ENCODE measurements around the gene DSCAM. TPM values are rescaled to one million over a fixed set of nuclear protein-coding genes. Genes with fewer than 3 reads are reported as not detected.
"Not testable (repeated sequence)": the region's sequence is repeated elsewhere in the genome, so short reads cannot be mapped to it uniquely, and the experiment has no call there.

Gene DSCAM
- total RNA-seq, 1 donor from 2014 or later, result not detected

GRCh38 chr21:40320718-40321117 is 526.2 kb downstream of the DSCAM start:
- not testable (repeated sequence) for DNase-seq (ENCODE audit: low spot score)

DNA sequence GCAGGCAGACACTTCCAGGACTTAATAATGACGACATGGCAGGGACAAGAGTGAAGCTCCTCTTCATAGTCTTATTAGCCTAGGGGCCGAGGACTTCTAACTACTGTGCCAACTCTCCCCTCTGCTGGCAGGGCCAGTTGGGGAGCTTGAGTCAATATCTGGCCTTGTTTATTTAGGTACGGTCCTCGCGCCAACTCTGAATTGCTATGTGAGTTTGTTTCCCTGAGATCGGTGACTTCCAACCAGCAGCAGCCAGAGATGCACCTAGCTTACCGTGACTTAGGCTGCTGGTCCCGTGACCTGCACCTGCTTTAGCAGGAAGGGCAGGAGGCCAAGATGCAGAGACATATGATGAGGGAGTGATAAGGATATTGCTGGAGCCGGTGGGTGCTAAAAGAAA is 528.6 kb downstream of the DSCAM start:
- no peak for DNase-seq (ENCODE audit: low spot score)

DNA sequence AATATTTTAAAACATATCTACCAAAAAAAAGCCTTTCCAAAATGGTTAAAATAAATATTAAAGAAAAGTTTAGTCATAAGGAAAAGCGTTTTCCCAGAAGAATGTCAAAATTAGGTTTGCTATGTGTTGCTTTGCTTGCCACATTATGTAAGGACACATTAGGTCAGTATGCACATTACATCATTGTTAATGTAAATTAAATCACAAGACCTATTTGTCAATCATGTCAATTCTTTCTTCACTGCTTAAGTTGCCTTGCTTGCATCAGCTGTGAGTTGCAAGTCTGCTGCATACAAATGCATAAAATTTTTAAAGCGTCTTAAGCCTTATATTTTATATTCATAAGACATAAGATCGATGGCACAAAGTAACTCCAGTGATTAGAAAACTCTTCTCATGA is 530.9 kb downstream of the DSCAM start:
- DNase-seq (ENCODE audit: low spot score), result no peak

DNA sequence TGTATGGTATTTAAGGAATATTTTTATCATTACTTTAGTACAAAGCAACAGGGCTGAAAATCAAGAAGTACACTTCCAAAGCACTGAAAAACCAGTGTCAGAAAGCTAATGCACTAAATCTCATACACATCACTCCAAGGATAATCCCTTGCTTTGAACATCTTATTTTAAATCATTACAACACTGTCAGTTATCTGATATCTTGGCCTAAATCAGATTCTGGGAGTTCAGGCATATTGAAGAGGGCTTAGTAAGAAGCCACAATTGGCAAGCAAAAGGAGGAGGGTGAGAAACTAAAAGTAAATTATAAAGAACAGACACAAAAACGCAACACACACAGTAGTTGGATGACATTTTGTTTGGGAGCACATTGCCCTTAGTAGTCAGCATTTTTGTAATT is 531.3 kb downstream of the DSCAM start:
- DNase-seq (ENCODE audit: low spot score), result no peak

DNA sequence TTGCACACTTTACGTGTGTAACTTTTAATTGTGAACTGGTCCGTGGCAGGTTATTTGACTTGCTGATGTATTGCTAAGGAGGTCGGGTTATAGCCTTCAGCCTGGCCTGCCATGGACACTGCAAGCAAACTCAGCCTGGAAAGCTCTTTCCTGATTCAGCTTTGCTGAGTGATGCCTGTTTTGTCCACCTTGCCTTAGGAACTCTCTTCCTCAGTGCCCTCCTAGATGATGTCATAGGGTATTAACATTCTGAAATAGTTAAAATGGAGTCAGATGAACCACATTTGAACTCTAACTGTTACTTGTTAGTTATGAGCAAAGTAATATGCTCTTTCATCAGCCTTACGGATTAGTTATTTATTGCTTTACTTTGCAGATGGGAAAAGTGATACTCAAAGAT is 533.7 kb downstream of the DSCAM start:
- no peak for DNase-seq (ENCODE audit: low spot score)

DNA sequence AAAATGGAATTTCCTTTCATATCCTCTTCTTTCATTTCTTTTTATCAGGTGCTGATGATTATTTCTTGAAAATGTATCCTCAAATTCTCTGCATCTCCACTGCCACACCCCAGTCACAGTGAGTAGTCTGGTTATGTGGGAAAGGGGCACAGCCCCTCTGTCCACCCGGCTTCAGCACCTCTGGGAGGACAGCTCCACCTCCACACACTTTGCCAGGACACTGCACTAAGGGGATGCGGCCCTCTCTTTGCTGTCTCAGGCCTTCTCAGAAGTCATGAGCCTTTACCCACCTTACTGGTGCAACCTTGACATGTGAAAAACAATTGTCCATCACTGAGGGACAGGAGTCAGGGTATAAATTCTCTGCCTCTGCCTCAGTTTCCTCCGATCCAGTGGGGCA is 546.7 kb downstream of the DSCAM start:
- no peak for DNase-seq (ENCODE audit: low spot score)

GRCh38 chr21:40299451-40299850 is 547.5 kb downstream of the DSCAM start:
- no peak for DNase-seq (ENCODE audit: low spot score)

DNA sequence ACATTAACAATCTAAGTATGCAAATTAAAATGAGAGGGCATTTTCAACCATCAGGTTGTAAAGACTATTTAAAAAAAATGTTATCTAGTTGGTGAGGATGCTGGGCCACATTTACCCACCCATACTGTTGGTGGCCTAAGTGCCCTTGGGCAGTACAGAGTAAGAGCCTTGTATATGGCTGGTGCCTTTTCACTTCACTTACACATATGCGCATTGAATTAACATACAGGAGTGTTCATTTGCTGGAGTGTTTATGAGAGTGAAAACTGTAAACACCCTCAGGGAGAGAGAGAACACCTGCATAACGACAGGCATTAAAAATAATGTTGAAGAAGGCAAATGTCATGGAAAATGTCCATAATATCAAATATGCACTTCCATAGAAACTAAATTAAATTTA is 552.6 kb downstream of the DSCAM start:
- DNase-seq (ENCODE audit: low spot score), result no peak

GRCh38 chr21:40291560-40291959 is 555.4 kb downstream of the DSCAM start:
- no peak for DNase-seq (ENCODE audit: low spot score)

GRCh38 chr21:40284409-40284808 is 562.5 kb downstream of the DSCAM start:
- no peak for DNase-seq (ENCODE audit: low spot score)

DNA sequence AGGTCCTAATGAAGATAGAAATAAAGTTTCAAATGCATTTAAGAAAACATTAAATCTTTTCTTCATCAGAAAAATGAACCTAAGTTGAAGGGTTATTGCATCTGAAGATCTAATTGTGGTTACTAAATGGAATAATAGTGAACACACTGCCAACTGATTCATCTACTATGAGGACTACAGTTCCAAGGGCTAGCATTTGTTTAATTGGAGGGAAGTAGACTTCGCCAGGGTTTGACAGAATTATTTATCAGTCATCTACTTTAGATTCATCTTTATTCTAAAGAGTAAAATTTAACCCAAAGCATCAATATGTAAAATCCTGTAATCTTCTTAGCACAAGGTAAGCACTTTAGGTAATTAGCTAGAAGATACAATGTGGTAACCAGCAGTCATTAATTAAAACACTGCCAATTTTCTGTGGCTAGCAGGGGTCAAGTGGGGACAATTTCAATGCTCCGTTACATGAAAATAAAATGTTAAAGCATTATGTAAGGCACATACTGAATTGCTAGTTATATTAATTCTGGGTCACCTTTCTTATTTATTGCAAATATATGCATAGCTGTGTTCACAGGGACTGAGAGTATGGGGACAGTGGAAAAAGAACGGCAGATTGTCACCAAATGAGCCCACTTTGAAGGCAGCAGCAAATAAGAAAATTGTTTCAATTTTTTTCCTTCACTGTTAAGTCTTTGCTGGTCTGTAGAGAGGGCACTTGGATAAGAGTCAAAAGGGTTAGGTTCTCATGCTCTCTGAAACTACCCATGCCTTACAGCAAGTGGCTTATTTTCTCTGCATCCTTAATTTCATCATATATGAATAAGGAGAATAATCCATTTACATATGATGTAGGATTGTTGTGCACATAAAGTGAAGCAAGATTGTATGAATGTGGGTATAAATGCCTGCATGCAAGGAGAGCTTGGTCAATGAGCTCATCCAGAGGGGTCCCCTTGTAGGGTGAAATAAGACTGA is 563.8 kb downstream of the DSCAM start:
- DNase-seq (ENCODE audit: low spot score), result no peak

DNA sequence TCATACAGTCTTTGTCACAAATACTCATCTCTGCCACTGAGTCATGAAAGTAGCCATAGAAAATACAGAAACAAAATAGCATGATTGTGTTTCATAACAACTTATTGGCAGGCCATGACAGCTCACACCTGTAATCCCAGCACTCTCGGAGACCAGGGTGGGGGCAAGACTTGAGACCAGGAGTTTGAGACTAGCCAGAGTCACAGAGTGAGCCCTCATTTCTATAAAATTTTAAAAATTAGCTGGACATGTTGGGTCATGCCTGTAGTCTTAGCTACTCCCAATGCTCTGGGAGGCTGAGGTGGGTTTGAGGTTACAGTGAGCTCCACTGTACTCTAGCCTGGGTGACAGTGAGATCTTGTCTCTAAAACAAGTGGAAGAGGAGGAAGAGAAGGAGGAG is 568.6 kb downstream of the DSCAM start:
- DNase-seq (ENCODE audit: low spot score), result no peak

DNA sequence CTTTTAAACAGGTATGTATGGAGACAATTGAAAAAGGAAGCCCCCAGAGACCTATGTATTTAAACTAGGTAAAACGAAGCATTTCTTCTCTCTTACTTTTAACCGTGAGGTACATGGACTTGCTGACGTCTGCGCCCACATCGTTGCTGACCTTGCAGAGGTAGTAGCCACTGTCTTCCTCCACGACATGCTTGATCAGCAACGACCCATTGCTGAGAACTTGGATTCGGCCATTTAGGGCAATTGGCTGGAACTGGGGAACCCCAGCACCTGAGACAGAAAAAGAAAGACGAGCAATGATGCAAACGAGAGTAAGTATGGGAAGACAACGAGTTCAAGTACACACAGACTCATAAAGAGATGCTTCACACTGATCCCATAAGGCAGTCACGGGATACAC is 571.0 kb downstream of the DSCAM start:
- DNase-seq (ENCODE audit: low spot score), result no peak

GRCh38 chr21:40272037-40272436 is 574.9 kb downstream of the DSCAM start:
- DNase-seq (ENCODE audit: low spot score), result no peak

DNA sequence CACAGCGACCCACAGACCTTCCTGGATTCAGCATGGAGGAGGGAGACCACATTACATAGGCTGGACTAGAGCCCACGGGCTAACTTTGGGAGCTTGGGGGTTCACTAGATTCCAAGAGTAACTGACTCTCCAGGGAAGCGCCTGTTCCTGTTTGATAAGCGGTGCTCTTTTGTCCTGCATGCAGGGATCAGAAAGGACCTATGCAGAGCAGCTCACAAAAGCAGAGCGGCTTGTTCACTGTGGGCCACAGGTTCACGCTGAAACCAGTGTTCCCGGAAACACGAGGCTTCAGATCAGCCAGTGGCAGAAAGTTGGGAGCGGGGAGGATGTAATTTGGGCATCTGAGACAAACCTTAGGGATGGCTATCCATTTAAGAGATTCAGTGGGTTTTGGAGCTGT is 575.8 kb downstream of the DSCAM start:
- no peak for DNase-seq (ENCODE audit: low spot score)

DNA sequence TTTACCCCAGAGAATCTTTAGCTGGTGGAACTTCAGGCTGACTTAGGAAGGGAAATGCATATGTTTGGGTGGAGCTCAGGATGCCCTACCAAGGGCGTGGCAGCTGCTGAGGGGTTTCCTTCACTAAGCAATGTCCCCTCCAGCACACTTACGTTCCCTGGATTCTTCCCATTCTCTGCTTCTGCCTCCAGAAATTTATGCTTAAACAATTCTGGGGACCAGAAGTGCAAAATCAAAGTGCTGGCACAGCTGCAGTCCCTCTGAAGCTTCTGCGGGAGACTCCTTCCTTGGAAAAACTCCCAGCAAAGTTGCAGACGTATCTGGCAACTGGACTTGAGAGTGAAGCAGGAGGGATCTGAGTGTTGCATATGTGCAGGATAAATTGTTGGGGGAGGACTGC is 576.9 kb downstream of the DSCAM start:
- DNase-seq (ENCODE audit: low spot score), result no peak

- DNase-seq (ENCODE audit: low spot score), result no peak
Measured at GRCh38 chr21:40269239-40269638, 577.7 kb downstream of the DSCAM start.

DNA sequence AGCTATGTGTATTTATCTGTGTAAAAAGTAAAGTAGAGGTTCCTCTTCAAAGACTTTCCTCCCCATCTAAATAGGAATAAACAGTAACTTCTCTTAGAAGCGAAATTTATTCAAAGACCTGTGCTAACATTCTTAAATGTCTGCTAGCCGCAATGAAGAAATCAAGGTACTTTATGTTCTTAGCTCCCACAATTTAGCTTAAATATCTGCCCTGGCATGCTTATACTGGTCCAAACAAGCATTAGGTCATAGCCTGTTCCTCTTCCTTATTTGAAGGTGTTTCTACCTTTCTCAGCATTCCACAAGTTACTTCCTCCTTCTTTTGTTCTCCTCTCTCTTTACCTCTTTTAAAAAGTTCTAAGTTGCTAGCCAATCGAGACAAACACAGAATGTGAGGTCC is 588.5 kb downstream of the DSCAM start:
- DNase-seq (ENCODE audit: low spot score), result not testable (repeated sequence)

- no peak for DNase-seq (ENCODE audit: low spot score)
Measured at GRCh38 chr21:40257342-40257741, 589.6 kb downstream of the DSCAM start.

DNA sequence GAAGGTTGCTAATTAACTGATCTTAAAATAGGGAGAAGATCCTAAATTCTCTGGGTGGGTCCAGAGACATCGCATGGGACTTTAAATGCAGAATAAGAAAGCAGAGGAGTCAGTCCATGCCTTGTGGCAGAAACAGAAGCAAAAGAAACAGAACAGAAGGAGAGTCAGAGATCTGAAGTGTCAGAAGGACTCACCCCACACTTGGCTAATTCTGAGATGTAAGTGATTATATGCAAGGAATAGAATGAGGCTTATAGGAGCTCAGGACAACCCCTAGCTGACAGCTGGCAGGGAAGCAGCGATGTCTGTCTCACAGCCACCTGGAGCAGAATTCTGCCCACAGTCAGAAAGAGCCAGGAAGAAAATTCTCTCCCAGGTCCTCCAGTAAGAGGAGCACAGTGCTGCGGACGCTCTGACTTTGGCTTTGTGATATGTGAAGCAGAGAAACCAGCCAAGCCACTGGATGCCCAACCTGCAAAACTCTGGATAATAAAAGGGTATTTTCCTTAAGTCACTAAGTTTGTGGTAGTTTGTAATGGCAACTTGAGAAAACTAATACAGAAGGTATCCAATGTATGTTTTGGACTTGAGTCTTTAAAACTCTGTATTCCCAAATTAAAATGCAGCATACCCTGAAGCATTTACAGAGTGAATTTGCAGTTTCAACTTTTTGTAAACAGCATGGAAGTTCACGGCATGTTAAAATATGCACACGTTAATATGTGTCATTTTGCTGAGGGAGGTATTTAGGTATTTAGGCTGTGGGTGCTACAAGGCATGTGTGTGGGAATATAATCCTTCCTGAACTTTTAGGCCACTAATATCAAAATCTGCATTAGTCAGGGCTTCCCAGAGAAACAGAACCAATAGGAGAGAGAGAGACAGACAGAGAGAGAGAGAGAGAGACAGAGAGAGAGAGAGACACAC is 591.2 kb downstream of the DSCAM start:
- no peak for DNase-seq (ENCODE audit: low spot score)

- DNase-seq (ENCODE audit: low spot score), result peak; percentile 50
Measured at GRCh38 chr21:40254540-40255465, 592.2 kb downstream of the DSCAM start.

All from ureter (tissue), 1 donor.